Endothelial cell of umbilical vein (primary cell): Measurements from ENCODE around the gene MED12. TPM values are rescaled to one million over a fixed set of nuclear protein-coding genes. Genes with fewer than 3 reads are reported as not detected.

Source experiments
- BruUV-seq: library from RNA; stranded (reverse); fragments of 400-500 nt; replicated peaks from 2 replicates; lab custom pipeline; 2021; lab: Mats Ljungman, UMichigan
- CTCF ChIA-PET: fragments of 300-600, 350-600 bp; sonication (Branson Sonifier 250); formaldehyde crosslinking; loops from one replicate; lab custom pipeline; 2021; ENCODE audit warnings: antibody characterized with exemption, inconsistent platforms; lab: Charles Lee
- POLR2A ChIA-PET: fragments of 300-600, 350-600 bp; sonication (Branson Sonifier 250); formaldehyde crosslinking; loops from one replicate; lab custom pipeline; 2021; ENCODE audit warnings: antibody characterized with exemption, inconsistent platforms; lab: Charles Lee
- DNase-seq: peaks from one replicate; pipeline ENCODE4 v3.0.0-alpha.2; 2011; ENCODE audit warnings: low read depth, low spot score
- FAIRE-seq: peaks from 2 replicates; lab custom pipeline; 2011; peaks lifted over from hg19 to GRCh38; lab: Jason Lieb, UNC
- H2AFZ ChIP-seq: 2 replicates; pipeline ENCODE4 v1.6.0; 2012; ENCODE audit warnings: low read depth, low read length, control low read depth, inconsistent platforms
- H3K27ac ChIP-seq: 2 replicates; pipeline ENCODE4 v1.5.1; 2011; ENCODE audit warnings: low read depth, mild to moderate bottlenecking, control low read depth, low read length, moderate library complexity; ENCODE audit not compliant: insufficient read depth
- H3K27me3 ChIP-seq, 2 experiments: 2 replicates each; pipeline versions ENCODE4 v1.6.0 to v1.6.1; 2011; ENCODE audit warnings: low read length in 2 of 2, mixed read lengths in 1 of 2; ENCODE audit not compliant: control insufficient read depth in 2 of 2, insufficient read depth in 2 of 2
- H3K36me3 ChIP-seq, 2 experiments: 2 replicates in 1 of 2; 3 replicates in 1 of 2; pipeline ENCODE4 v1.5.1; 2011; ENCODE audit warnings: low read length in 2 of 2, mild to moderate bottlenecking in 1 of 2, moderate library complexity in 1 of 2; ENCODE audit not compliant: control insufficient read depth in 2 of 2, insufficient read depth in 2 of 2; ENCODE audit errors: extremely low read depth in 1 of 2
- H3K4me1 ChIP-seq: 3 replicates; pipeline ENCODE4 v1.5.1; 2011; ENCODE audit warnings: mild to moderate bottlenecking, low read length; ENCODE audit not compliant: control insufficient read depth, insufficient read depth; ENCODE audit errors: extremely low read depth
- H3K4me2 ChIP-seq: 2 replicates; pipeline ENCODE4 v1.6.1; 2011; ENCODE audit warnings: low read length, control low read depth, mixed read lengths; ENCODE audit not compliant: insufficient read depth
- H3K4me3 ChIP-seq, 3 experiments: fragments of 200-600 bp in 1 of 3; sonication (generic), shearing (Covaris generic) in 1 of 3; replicated peaks in 1 of 3; 2 replicates each; pipeline ENCODE4 v1.5.1; 2011 to 2016; ENCODE audit warnings: control low read depth in 3 of 3, low read length in 3 of 3, mild to moderate bottlenecking in 2 of 3, inconsistent platforms in 1 of 3, low read depth in 1 of 3, moderate library complexity in 1 of 3; ENCODE audit not compliant: insufficient read depth in 1 of 3
- H3K79me2 ChIP-seq: 2 replicates; pipeline ENCODE4 v1.6.0; 2012; ENCODE audit warnings: low read length, inconsistent platforms; ENCODE audit not compliant: control insufficient read depth, insufficient read depth
- H3K9ac ChIP-seq: replicated peaks from 2 replicates; pipeline ENCODE3; 2011; ENCODE audit warnings: low read length, control low read depth; ENCODE audit not compliant: insufficient read depth; ENCODE audit errors: extremely low read depth
- H3K9me1 ChIP-seq: replicated peaks from 3 replicates; pipeline ENCODE4 v1.6.0; 2011; ENCODE audit warnings: mild to moderate bottlenecking, low read length; ENCODE audit not compliant: control insufficient read depth, insufficient read depth; ENCODE audit errors: extremely low read depth
- H3K9me3 ChIP-seq: replicated peaks from 2 replicates; pipeline ENCODE4 v1.5.1; 2012; ENCODE audit warnings: low read length, inconsistent platforms; ENCODE audit not compliant: control insufficient read depth, insufficient read depth
- H4K20me1 ChIP-seq: replicated peaks from 2 replicates; pipeline ENCODE3; 2011; ENCODE audit warnings: mild to moderate bottlenecking, low read length; ENCODE audit not compliant: control insufficient read depth, insufficient read depth; ENCODE audit errors: extremely low read depth
- EZH2 ChIP-seq: IDR thresholded peaks from 2 replicates; pipeline ENCODE4 v1.6.1; 2012; ENCODE audit warnings: borderline replicate concordance, low read depth, mild to moderate bottlenecking, moderate library complexity, low read length, inconsistent platforms; ENCODE audit not compliant: severe bottlenecking
- FOS ChIP-seq: IDR thresholded peaks from 2 replicates; pipeline ENCODE4 v1.6.1; 2011; ENCODE audit warnings: mild to moderate bottlenecking, low read length, moderate library complexity, borderline replicate concordance; ENCODE audit not compliant: insufficient read depth
- GATA2 ChIP-seq: IDR thresholded peaks from 2 replicates; pipeline ENCODE4 v1.7.0; 2011; ENCODE audit warnings: low read depth, mild to moderate bottlenecking, moderate library complexity, mixed read lengths, low read length; ENCODE audit not compliant: insufficient read length, insufficient read depth
- JUN ChIP-seq: IDR thresholded peaks from 2 replicates; pipeline ENCODE4 v1.6.1; 2011; ENCODE audit warnings: borderline replicate concordance, low read depth; ENCODE audit not compliant: insufficient read length, insufficient read depth
- MYC ChIP-seq: IDR thresholded peaks from one replicate; pipeline ENCODE4 v1.6.1; 2011; ENCODE audit warnings: mild to moderate bottlenecking, low read depth, low read length
- POLR2A ChIP-seq: IDR thresholded peaks from 2 replicates; pipeline ENCODE4 v1.6.1; 2012; ENCODE audit warnings: low read depth, mild to moderate bottlenecking, control low read depth, low read length
- POLR2AphosphoS5 ChIP-seq: IDR thresholded peaks from 2 replicates; pipeline ENCODE4 v1.6.1; 2012; ENCODE audit warnings: low read depth, mild to moderate bottlenecking, control low read depth, low read length, moderate library complexity; ENCODE audit not compliant: insufficient read depth
- dilution Hi-C: fragments of 300-500 bp; cut with MboI; formaldehyde crosslinking; loops from one replicate; pipeline ENCODE4 v1.15.0; 2019; ENCODE audit warnings: low sequenced_read_pairs; ENCODE audit not compliant: extremely low pct_ligation_motif_present
- intact Hi-C: fragments of 100-400 bp; cut with micrococcal nuclease; formaldehyde crosslinking; loops from one replicate; pipeline ENCODE4 v1.10.0; 2022
- polyA plus RNA-seq, 4 experiments: library from polyadenylated mRNA; depleted of rRNA in 3 of 4; stranded (reverse) in 3 of 4; unstranded in 1 of 4; fragments of >200 nt; gene quantifications; 2 replicates each; pipeline versions ENCODE4 v1.2.1 to v1.2.3, GENCODE V29; 2011 to 2012; ENCODE audit warnings: missing spikeins in 1 of 4
- total RNA-seq: library from RNA; stranded (reverse); gene quantifications from 2 replicates; pipeline ENCODE4 v1.2.3, GENCODE V29; 2021
- TF ChIP-seq, protein P1 (sequence below): IDR thresholded peaks from 2 replicates; pipeline ENCODE4 v1.6.1; 2011; ENCODE audit not compliant: insufficient read depth, insufficient read length
- TF ChIP-seq, protein P2 (sequence below), 2 donors: IDR thresholded peaks; 1 replicate in 1 of 2; 2 replicates in 1 of 2; pipeline ENCODE4 v1.5.1; 2011; ENCODE audit warnings: low read length in 2 of 2, mild to moderate bottlenecking in 2 of 2, moderate library complexity in 2 of 2, control low read depth in 1 of 2, inconsistent platforms in 1 of 2, low read depth in 1 of 2; ENCODE audit not compliant: insufficient read depth in 1 of 2; ENCODE audit errors: extremely low read depth in 1 of 2

The MED12 gene
- total and polyA plus RNA-seq, 2 donors (not counting 3 experiments of a cell fraction or from before 2014, with no cell fraction given) = 28.1 to 65.3 TPM

DNA sequence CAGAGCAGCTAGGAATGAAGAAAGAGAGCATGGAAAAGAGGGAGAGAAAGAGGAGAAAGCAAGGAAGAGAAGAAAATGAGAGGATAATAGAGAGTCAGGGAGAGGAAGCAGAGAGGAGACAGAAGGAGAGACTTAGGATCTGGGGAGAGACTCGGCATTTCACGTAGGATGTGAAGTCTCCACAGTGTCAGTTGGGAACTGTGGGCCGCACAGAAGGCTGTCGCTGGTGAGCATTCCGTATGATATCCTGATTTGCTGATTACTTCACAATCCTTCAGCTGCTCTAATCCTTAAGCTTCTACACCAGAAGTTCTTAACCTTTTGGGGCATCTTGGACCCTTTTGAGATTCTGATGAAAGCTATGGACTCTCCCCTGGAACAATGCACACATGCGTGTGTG lies 40.2 kb downstream of the MED12 start:
- no peak for FAIRE-seq
- no peaks in the 10 kb centered on the region for H4K20me1 ChIP-seq
- H3K27ac ChIP-seq = no peak overlapping the region
- H3K27me3 ChIP-seq = no peaks in the 10 kb centered on the region
- H3K9ac ChIP-seq = no peak overlapping the region
- H3K9me3 ChIP-seq = no peaks in the 10 kb centered on the region
- no peak overlapping the region for H3K4me3 ChIP-seq
- H3K9me1 ChIP-seq = no peaks in the 10 kb centered on the region
- BruUV-seq = no TSS peak
- H3K79me2 ChIP-seq = no peaks in the 10 kb centered on the region
- POLR2A ChIA-PET = no interaction called here
- no peaks in the 10 kb centered on the region for H3K4me1 ChIP-seq
- DNase-seq = no peak
- CTCF ChIA-PET = no interaction called here
- intact Hi-C loops (no loop called here), dilution Hi-C loops (no loop called here)
- no peak overlapping the region for H2AFZ ChIP-seq
- H3K36me3 ChIP-seq = no peaks in the 10 kb centered on the region
- TF ChIP-seq, protein P1, sequence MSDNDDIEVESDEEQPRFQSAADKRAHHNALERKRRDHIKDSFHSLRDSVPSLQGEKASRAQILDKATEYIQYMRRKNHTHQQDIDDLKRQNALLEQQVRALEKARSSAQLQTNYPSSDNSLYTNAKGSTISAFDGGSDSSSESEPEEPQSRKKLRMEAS = no peak
- no peak for TF ChIP-seq JUN
- H3K4me2 ChIP-seq = no peak overlapping the region

DNA sequence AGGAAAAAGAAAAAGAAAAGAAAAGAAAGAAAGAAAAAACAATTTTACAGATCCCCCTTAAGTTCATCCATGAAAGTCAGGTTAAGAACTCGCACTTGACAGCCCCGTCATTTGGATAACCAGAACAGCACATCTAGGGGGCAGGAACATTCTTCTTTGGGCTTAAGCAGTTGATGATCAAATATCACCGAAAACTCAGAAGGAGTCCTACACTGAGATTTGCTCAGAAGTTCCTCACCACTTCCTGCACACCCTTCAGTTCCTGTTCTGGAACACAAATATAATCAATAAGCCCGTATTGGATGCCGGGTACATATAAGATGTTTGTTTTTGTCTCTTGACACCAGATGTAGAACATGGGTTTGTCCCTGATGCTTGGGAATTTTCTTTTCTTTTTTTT lies 40.9 kb downstream of the MED12 start:
- no peak for DNase-seq
- ChIA-PET POLR2A (interaction anchor here (0.7 kb wide), 1 partner anchor 22 kb away, joined by 9 read pairs; no protein-coding TSS in a partner anchor), CTCF (no interaction called here)
- intact Hi-C loops (no loop called here), dilution Hi-C loops (no loop called here)
- no peaks in the 10 kb centered on the region for H3K79me2 ChIP-seq
- BruUV-seq = no TSS peak
- H3K27ac ChIP-seq = no peak overlapping the region
- no peak overlapping the region for H3K4me3 ChIP-seq
- H3K4me2 ChIP-seq = no peak overlapping the region
- no peak overlapping the region for H2AFZ ChIP-seq
- H3K9ac ChIP-seq = no peak overlapping the region
- H3K27me3 ChIP-seq = peaks cover 0 to 2% of the 10 kb centered on the region in 2 experiments
- H3K9me3 ChIP-seq = no peaks in the 10 kb centered on the region
- H4K20me1 ChIP-seq = no peaks in the 10 kb centered on the region
- H3K9me1 ChIP-seq = no peaks in the 10 kb centered on the region
- H3K4me1 ChIP-seq = no peaks in the 10 kb centered on the region
- no peaks in the 10 kb centered on the region for H3K36me3 ChIP-seq
- TF ChIP-seq FOS (no peak), JUN (no peak), POLR2AphosphoS5 (no peak), EZH2 (no peak), POLR2A (no peak), MYC (no peak), GATA2 (no peak)
- TF ChIP-seq, protein P1 = no peak
- TF ChIP-seq, protein P2, sequence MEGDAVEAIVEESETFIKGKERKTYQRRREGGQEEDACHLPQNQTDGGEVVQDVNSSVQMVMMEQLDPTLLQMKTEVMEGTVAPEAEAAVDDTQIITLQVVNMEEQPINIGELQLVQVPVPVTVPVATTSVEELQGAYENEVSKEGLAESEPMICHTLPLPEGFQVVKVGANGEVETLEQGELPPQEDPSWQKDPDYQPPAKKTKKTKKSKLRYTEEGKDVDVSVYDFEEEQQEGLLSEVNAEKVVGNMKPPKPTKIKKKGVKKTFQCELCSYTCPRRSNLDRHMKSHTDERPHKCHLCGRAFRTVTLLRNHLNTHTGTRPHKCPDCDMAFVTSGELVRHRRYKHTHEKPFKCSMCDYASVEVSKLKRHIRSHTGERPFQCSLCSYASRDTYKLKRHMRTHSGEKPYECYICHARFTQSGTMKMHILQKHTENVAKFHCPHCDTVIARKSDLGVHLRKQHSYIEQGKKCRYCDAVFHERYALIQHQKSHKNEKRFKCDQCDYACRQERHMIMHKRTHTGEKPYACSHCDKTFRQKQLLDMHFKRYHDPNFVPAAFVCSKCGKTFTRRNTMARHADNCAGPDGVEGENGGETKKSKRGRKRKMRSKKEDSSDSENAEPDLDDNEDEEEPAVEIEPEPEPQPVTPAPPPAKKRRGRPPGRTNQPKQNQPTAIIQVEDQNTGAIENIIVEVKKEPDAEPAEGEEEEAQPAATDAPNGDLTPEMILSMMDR (IDR thresholded peaks at IDR 0.05; ENCODE audit: extremely low read depth in 1 of 2, insufficient read depth in 1 of 2, low read depth in 1 of 2, low read length in 2 of 2) = no peak
- no peak for FAIRE-seq
